Astrocyte (in vitro differentiated cells and primary cell): ENCODE data around the gene ZNF891.

Experiments used
- CTCF ChIP-seq: IDR thresholded peaks from 2 replicates; pipeline ENCODE4 v1.5.1; 2011; ENCODE audit warnings: low read depth, mild to moderate bottlenecking, inconsistent platforms, low read length, moderate library complexity; ENCODE audit not compliant: insufficient read depth
- EZH2 ChIP-seq: IDR thresholded peaks from 2 replicates; pipeline ENCODE4 v1.6.1; 2012; ENCODE audit warnings: mild to moderate bottlenecking, low read length, inconsistent platforms; ENCODE audit not compliant: insufficient read depth

DNA sequence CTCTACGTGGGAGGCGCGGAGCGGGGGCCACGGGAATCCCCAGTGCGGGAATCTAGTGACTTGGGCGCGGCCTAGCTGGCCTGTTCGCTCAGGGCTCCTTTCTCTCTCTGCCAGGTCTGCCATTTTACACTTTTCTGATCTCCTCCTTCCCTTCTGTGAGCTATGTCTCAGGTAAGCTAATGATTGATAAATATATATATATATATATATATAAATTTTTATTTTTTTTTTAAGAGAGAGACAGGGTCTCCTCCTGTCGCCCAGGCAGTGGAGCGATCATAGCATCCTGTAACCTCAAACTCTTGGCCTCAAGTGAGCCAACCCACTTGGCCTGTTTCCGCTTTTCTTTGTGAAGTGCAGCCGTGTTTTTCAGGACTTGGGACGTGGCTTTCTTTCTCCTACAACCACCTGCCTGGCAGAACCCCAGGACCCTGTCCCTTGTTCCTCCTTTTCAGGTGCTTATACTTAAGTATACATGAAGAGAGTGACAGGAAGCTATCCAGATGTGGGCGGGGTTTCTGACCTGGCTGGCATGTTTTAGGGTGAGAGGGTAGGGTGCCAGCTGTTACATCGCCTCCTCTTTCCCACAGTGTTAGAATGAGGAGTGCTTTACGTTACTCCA lies 48.8 kb downstream of the ZNF891 start:
- TF ChIP-seq CTCF (no peak), EZH2 (no peak)
